GM19351 (cell line): ENCODE data around the gene METTL9.
"Not testable (repeated sequence)": the region's sequence is repeated elsewhere in the genome, so short reads cannot be mapped to it uniquely, and the experiment has no call there.

Source experiments
- ATAC-seq: cut with Tn5 transposase; IDR thresholded peaks from one replicate; pipeline ENCODE4 v1.9.1; 2021; ENCODE audit warnings: mild to moderate bottlenecking, moderate library complexity; ENCODE audit not compliant: unreplicated experiment

METTL9 gene

DNA sequence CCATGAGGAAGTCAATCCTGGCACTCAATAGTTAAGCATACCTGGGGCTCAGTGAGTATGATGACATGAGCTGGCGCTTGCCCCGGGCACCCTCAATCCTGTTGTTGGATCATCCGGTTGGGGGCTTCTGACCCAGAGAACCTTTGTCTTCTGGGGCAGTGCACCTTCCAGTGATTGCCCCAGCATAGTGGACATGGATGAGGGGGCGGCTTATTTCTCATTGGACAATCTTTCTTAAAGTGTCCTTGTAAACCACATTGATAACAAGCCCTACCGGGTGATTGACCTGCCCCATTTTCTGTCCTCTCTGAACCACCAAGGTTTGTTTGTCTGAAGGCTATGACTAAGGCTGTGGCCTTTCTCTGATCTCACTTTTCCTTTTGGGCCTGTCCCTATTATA lies 34.8 kb downstream of the METTL9 start:
- ATAC-seq, result no peak

DNA sequence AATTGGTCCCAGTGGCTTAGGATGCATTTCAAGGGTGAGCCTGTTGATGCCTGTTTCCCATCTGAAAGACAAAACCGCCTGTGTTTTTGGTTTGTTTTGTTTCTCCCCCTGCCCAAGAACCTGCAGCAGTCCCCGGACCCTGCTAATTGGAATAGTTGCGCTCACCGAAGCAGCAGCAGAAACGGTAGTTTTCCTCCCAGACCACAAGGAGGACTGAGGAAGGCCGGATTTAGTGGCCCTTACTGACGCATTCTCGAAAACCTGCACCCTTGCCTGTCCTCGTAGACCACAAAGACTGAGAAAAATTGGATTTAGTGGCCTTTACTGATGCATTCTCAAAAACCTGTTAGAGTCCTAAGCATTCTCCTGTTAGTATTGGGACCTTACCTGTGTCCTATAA lies 36.3 kb downstream of the METTL9 start:
- not testable (repeated sequence) for ATAC-seq

DNA sequence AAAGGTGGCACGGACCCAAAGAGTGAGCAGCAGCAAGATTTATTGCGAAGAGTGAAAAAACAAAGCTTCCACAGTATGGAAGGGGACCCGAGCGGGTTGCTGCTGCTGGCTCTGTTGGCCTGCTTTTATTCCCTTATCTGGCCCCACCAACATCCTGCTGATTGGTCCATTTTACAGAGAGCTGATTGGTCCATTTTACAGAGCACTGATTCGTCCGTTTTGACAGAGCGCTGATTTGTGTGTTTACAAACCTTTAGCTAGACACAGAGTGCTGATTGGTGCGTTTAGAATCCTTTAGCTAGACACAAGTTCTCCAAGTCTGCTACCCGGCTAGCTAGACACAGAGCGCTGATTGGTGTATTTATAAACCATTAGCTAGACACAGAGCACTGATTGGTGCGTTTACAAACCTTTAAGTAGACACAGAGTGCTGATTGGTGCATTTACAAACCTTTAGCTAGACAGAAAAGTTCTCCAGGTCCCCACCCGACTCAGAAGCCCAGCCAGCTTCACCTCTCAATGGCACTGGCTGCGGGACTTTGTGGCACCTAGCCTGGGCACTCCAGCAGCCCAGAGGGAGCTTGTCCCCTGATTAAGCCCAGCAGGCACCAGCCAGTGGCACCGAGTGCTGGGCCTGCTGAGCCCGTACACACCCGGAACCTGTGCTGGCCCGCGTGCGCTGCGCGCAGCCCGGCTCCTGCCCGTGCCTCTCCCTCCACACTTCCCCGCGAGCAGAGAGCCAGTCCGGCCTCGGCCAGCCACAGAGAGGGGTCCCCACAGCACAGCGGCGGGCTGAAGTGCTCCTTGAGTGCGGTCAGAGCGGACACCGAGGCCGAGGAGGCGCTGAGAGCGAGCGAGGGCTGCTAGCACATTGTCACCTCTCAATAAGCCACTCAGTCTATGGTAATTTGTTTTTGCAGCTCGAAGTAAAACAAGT lies 37.9 kb downstream of the METTL9 start:
- no peak for ATAC-seq

GRCh38 chr16:21638573-21638975 lies 39.2 kb downstream of the METTL9 start:
- no peak for ATAC-seq

DNA sequence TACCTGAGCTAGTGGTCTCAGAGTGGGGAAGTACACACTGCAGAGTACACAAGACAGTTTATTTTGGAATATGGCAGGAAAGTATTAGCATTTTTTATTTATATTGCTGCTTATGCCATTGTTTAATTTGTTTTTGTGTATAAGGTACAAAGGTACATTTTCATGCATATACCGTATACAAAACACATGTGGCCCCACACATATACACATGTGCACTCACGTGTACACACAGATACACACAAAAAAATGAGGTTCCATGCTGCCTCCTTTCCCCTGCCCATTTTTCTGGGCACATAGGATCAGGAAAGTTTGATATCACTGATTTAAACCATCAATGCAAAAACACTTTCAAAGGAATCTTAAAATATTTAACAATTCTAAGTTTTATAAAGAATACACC lies 40.1 kb downstream of the METTL9 start:
- no peak for ATAC-seq

GRCh38 chr16:21641916-21642315 lies 42.5 kb downstream of the METTL9 start:
- ATAC-seq, result no peak

DNA sequence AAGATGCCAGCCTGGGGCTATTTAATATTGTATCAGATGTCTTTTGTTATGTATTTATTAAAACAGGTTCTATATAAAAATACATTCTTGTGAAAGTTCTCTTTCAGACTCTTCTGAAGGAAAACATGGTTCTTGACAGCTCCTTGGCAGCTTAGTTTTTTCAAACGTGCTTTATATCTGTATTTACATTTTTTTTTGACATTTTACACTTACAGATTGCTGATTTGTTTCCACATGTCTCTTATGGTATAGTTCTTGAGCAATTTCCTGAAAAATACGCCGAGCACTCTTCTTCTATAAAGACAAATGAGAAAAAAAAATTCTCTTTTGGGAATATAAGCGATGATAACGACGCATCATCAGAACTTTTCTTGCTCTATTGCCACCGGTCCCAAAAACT lies 43.5 kb downstream of the METTL9 start:
- ATAC-seq, result no peak

GRCh38 chr16:21643785-21644184 lies 44.4 kb downstream of the METTL9 start:
- no peak for ATAC-seq

GRCh38 chr16:21644674-21645073 lies 45.3 kb downstream of the METTL9 start:
- no peak for ATAC-seq

DNA sequence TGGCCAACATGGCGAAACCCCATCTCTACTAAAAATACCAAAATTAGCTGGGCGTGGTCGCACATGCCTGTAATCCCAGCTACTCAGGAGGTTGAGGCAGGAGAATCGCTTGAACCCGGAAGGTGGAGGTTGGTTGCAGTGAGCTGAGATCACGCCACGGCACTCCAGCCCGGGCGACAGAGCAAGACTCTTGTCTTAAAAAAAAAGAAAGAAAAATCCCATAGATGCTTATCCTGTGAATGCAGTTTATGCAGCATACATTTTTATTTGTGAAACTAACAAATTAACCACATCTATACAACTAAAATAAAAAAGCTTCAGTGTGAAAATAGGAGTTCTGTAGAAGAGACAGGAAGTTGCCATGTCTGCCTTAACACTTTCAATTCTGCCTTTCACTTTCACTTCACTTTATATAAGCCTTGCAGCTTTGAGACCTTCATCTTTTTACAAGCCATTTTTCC lies 45.9 kb downstream of the METTL9 start:
- ATAC-seq, result no peak

DNA sequence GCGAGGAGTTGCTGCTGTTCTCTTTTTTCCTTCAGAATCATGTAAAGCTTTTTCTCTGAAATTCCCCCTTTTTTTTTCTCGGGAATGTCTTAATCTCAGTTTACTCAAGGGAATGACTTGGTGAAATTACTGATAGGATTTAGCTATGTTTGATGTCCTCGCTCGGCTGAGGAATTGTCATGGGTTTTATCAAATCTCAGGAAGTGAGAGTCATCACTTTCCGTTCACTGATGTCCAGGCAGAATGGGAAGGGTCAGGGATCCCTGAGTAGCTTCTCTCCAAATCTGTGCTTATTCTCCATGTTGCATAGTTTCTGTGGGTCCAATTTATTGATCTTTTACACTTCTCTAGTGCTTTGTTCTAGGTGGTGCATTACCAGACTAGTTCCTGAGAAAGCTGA lies 46.7 kb downstream of the METTL9 start:
- no peak for ATAC-seq

- ATAC-seq, result peak; percentile 86
Measured at GRCh38 chr16:21646721-21647561, 47.6 kb downstream of the METTL9 start.

GRCh38 chr16:21647562-21648164 lies 48.3 kb downstream of the METTL9 start:
- peak; percentile 7 for ATAC-seq

GRCh38 chr16:21649826-21650406 lies 50.5 kb downstream of the METTL9 start:
- ATAC-seq, result not testable (repeated sequence)

- ATAC-seq, result no peak
Measured at GRCh38 chr16:21650521-21650920, 51.1 kb downstream of the METTL9 start.

- ATAC-seq, result no peak
Measured at GRCh38 chr16:21651515-21651914, 52.1 kb downstream of the METTL9 start.

GRCh38 chr16:21652453-21652852 lies 53.1 kb downstream of the METTL9 start, which contains the start of gene IGSF6:
Gene IGSF6, minus strand, starts transcription at chr16:21652608. Its CDS starts 10 bp downstream, at chr16:21652598.
- no peak for ATAC-seq

GRCh38 chr16:21653571-21653970 lies 54.2 kb downstream of the METTL9 start:
- ATAC-seq, result no peak

DNA sequence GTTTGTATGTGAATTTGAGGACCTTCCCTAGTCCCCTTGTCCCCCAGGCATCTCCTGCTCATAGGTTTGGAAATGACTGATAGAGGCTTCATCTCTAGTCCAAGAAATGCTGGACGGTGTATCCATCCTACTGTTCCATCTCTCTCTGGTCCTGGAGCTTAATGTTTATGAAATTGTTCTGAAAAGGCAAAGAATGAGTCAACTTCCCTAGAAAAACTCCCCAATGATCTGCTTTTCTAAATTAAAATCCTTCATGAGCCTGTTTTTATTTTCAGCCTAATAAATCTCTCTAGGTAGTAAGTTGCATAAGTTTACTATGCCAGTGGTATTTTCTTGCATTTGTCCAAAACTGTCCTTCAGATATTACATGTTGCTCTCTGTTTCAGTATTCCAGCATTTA lies 55.1 kb downstream of the METTL9 start:
- no peak for ATAC-seq

DNA sequence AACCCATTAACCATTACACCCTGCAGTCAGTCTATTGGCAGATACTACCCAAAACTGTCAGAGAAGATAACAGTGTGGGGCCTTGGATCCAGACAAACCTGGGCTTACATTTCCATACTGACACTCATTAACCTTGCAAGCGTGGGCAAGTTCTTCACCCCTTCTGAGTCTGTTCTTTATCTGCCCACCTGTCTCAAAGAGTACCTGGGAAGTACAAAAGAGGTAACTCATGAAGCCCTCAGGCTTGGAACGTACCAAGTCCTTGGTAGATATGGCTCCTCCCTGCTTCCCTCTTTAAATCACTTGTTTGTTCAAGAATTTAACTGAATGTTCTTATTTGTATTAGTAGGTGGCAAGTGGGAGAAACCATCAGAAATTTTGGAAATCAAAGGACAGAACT lies 55.5 kb downstream of the METTL9 start:
- ATAC-seq, result no peak
